SK-N-SH (cell line): ENCODE data around the gene PLVAP. TPM values are rescaled to one million over a fixed set of nuclear protein-coding genes. Genes with fewer than 3 reads are reported as not detected.
A peak's percentile ranks its signal among the peaks of the same experiment; 100 is the strongest.

Source experiments
- CTCF ChIA-PET: fragments of 300-600, 350-600 bp; formaldehyde crosslinking; extraction: SDS; loops from one replicate; lab custom pipeline; 2021; lab: Yijun Ruan, JAX
- POLR2A ChIA-PET: fragments of 350-600 bp; sonication (Branson Sonifier 250); formaldehyde crosslinking; extraction: SDS; loops from one replicate; lab custom pipeline; 2020; ENCODE audit warnings: antibody characterized with exemption, inconsistent platforms; lab: Yijun Ruan, JAX
- DNase-seq: peaks from one replicate; pipeline ENCODE4 v3.0.0; 2012
- H2AFZ ChIP-seq: fragments of 200-600 bp; sonication (generic); 2 replicates; pipeline ENCODE4 v1.8.1; 2016; ENCODE audit warnings: antibody characterized with exemption, mild to moderate bottlenecking, low read depth
- H3F3A ChIP-seq: fragments of 200-600 bp; sonication (generic); replicated peaks from 2 replicates; pipeline ENCODE3; 2016; ENCODE audit warnings: antibody characterized with exemption, mild to moderate bottlenecking; ENCODE audit not compliant: insufficient read depth
- H3K27ac ChIP-seq, 2 experiments: fragments of 200-500 bp in 1 of 2; fragments of 200-600 bp in 1 of 2; sonication (Bioruptor generic) in 1 of 2; sonication (generic), shearing (Covaris generic) in 1 of 2; 2 replicates each; pipeline versions ENCODE4 v1.5.1 to v1.6.1; 2014 to 2016; ENCODE audit warnings: low read depth in 2 of 2, inconsistent platforms in 1 of 2, low read length in 1 of 2, mild to moderate bottlenecking in 1 of 2, mixed read lengths in 1 of 2
- H3K27me3 ChIP-seq: fragments of 200-600 bp; sonication (generic), shearing (Covaris generic); 2 replicates; pipeline ENCODE4 v1.6.1; 2016; ENCODE audit warnings: mixed run types; ENCODE audit not compliant: insufficient read depth
- H3K36me3 ChIP-seq, 2 experiments: fragments of 200-500 bp in 1 of 2; fragments of 200-600 bp in 1 of 2; sonication (Bioruptor generic) in 1 of 2; sonication (generic) in 1 of 2; replicated peaks in 1 of 2; 2 replicates each; pipeline versions ENCODE3 to v1.5.1; 2014 to 2016; ENCODE audit warnings: low read length in 1 of 2, mild to moderate bottlenecking in 1 of 2; ENCODE audit not compliant: insufficient read depth in 2 of 2, control insufficient read depth in 1 of 2
- H3K4me1 ChIP-seq, 2 experiments: fragments of 200-500 bp in 1 of 2; fragments of 200-600 bp in 1 of 2; sonication (Bioruptor generic) in 1 of 2; sonication (generic), shearing (Covaris generic) in 1 of 2; 2 replicates each; pipeline versions ENCODE4 v1.5.1 to v1.6.1; 2014 to 2016; ENCODE audit warnings: low read depth in 1 of 2, low read length in 1 of 2, mixed run types in 1 of 2; ENCODE audit not compliant: insufficient read depth in 2 of 2, control insufficient read depth in 1 of 2
- H3K4me2 ChIP-seq: fragments of 200-600 bp; sonication (generic), shearing (Covaris generic); 2 replicates; pipeline ENCODE4 v1.6.1; 2017; ENCODE audit warnings: mixed run types
- H3K4me3 ChIP-seq, 2 experiments: fragments of 200-500 bp in 1 of 2; fragments of 200-600 bp in 1 of 2; sonication (Bioruptor generic) in 1 of 2; sonication (generic), shearing (Covaris generic) in 1 of 2; 2 replicates each; pipeline versions ENCODE4 v1.5.1 to v1.8.1; 2014 to 2016; ENCODE audit warnings: low read depth in 2 of 2, inconsistent platforms in 1 of 2, low read length in 1 of 2, mild to moderate bottlenecking in 1 of 2, mixed read lengths in 1 of 2, moderate library complexity in 1 of 2
- H3K79me2 ChIP-seq: fragments of 200-600 bp; sonication (generic); 2 replicates; pipeline ENCODE4 v1.8.1; 2017; ENCODE audit warnings: mild to moderate bottlenecking; ENCODE audit not compliant: insufficient read depth
- H3K9ac ChIP-seq: fragments of 200-600 bp; sonication (generic); 2 replicates; pipeline ENCODE4 v1.6.1; 2017; ENCODE audit warnings: mixed run types
- H3K9me2 ChIP-seq: fragments of 200-600 bp; sonication (generic); 2 replicates; pipeline ENCODE4 v1.6.1; 2017; ENCODE audit warnings: mixed run types
- H3K9me3 ChIP-seq: fragments of 200-600 bp; sonication (generic); 2 replicates; pipeline ENCODE4 v1.6.1; 2017; ENCODE audit warnings: mixed run types, mild to moderate bottlenecking, moderate library complexity
- H4K20me1 ChIP-seq: fragments of 200-600 bp; sonication (generic); 2 replicates; pipeline ENCODE4 v1.6.1; 2017; ENCODE audit warnings: mild to moderate bottlenecking, mixed run types; ENCODE audit not compliant: insufficient read depth
- EP300 ChIP-seq, 2 experiments: IDR thresholded peaks; 2 replicates each; pipeline versions ENCODE4 v1.4.0 to v1.6.1; 2012; ENCODE audit warnings: borderline replicate concordance in 1 of 2, low read depth in 1 of 2, low read length in 1 of 2
- FOSL2 ChIP-seq: IDR thresholded peaks from 2 replicates; pipeline ENCODE4 v1.4.0; 2012; ENCODE audit warnings: low read depth, mild to moderate bottlenecking, moderate library complexity, borderline replicate concordance
- FOXJ3 ChIP-seq: sonication (generic); formaldehyde crosslinking; IDR thresholded peaks from 2 replicates; pipeline ENCODE4 v1.5.1; 2020; ENCODE audit warnings: mild to moderate bottlenecking, missing genetic modification reagents
- NRF1 ChIP-seq: IDR thresholded peaks from 2 replicates; pipeline ENCODE4 v1.6.1; 2012; ENCODE audit warnings: low read depth, mild to moderate bottlenecking, low read length
- REST ChIP-seq: IDR thresholded peaks from 2 replicates; pipeline ENCODE4 v1.6.1; 2012; ENCODE audit warnings: mild to moderate bottlenecking, low read depth, low read length, moderate library complexity
- TEAD4 ChIP-seq: IDR thresholded peaks from 2 replicates; pipeline ENCODE4 v1.4.0; 2012; ENCODE audit warnings: mild to moderate bottlenecking, borderline replicate concordance; ENCODE audit not compliant: insufficient read depth
- WGBS: methylation state at CpG from one replicate; pipeline ENCODE4 v1.1.6; 2017; ENCODE audit warnings: low lambda C conversion rate; 5-methylcytosine and 5-hydroxymethylcytosine counted together
- polyA plus RNA-seq, 3 experiments: library from polyadenylated mRNA; depleted of rRNA; stranded (reverse); fragments of >200 nt; gene quantifications; 2 replicates each; pipeline ENCODE4 v1.2.3, GENCODE V29; 2012
- TF ChIP-seq, protein P1 (sequence below): fragments of 200-600 bp; sonication (generic); IDR thresholded peaks from 2 replicates; pipeline ENCODE4 v1.6.1; 2017; ENCODE audit warnings: antibody characterized with exemption, mild to moderate bottlenecking, moderate library complexity
- TF ChIP-seq, protein P2 (sequence below): fragments of 150-350 bp; IDR thresholded peaks from 2 replicates; pipeline ENCODE4 v1.6.1; 2017; ENCODE audit warnings: antibody characterized with exemption, low read length, low read depth, borderline replicate concordance
- TF ChIP-seq, protein P3 (sequence below): IDR thresholded peaks from 2 replicates; pipeline ENCODE4 v1.4.0; 2012; ENCODE audit warnings: low read depth

Gene PLVAP
- polyA plus RNA-seq, 1 of the 3 experiments (the other 2 are of a cell fraction) = not detected

DNA sequence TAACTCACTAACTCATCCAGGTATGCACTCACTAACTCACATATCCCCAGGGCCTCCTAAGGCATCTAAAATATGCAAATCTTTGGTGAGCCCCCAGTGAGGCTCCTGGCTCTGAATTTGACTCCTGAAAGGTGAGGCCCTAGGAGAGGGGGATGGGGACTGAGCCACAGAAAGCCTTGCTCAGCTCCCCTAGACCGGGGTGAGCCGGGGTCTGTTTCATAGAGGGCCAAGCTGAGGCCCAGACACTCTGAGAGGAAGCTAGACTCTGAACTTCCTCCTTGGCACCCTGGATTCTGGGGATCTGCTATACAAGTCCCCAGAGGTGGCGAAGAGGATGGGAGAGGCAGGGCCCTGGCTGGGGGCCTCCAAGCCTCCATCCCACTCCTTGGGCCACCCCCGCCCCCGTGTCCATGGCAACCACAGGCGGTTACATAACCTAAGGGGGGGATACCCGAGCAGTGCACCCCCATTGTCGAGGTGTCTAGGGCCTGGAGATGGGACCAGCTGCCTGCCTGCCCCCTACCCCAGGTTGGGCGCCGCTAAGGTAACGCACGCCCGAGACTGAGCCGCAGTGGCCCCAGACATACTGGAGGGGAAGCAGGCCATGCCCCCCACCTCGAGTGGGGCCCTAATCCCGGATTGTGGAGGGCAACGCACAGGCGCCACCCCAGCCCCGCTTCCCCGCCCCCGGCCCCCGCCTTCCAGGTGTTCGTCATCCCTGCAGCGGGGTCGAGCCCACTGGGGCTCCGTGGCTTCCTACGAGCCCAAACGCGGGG lies 74.6 kb downstream of the PLVAP start:
- POLR2A ChIA-PET = interaction anchor here (2.2 kb wide), 1 partner anchor 31 kb away, joined by 4 read pairs; no protein-coding TSS in a partner anchor
- no peak for DNase-seq
- Histone ChIP-seq H4K20me1 (no peaks in the 10 kb centered on the region), H3K4me2 (peak overlapping the region; percentile 87), H3F3A (peaks cover 18% of the 10 kb centered on the region), H3K36me3 (peaks cover 0 to 3% of the 10 kb centered on the region in 2 experiments), H3K4me3 (peak overlapping the region; percentile 72 to 73), H3K9me3 (no peaks in the 10 kb centered on the region), H3K27ac (peak overlapping the region in 1 of 2 experiments; percentile 77; a peak in 2 of 4 replicates), H3K9ac (peak overlapping the region; percentile 71), H2AFZ (peak overlapping the region; percentile 82), H3K9me2 (no peaks in the 10 kb centered on the region), H3K79me2 (peaks cover 17% of the 10 kb centered on the region)
- CTCF ChIA-PET = interaction anchor here (0.6 to 2.5 kb wide), 3 partner anchors 9 to 44 kb away, joined by 3 to 17 read pairs (median 4); no protein-coding TSS in a partner anchor
- 43% methylated on average over 6 of the region's 29 CpGs for WGBS
- TF ChIP-seq TEAD4 = no peak
- no peak for TF ChIP-seq REST
- no peak for TF ChIP-seq FOSL2
- no peak for TF ChIP-seq NRF1
- no peak for TF ChIP-seq FOXJ3 (CRISPR knock-in tag)
- TF ChIP-seq, protein P1, sequence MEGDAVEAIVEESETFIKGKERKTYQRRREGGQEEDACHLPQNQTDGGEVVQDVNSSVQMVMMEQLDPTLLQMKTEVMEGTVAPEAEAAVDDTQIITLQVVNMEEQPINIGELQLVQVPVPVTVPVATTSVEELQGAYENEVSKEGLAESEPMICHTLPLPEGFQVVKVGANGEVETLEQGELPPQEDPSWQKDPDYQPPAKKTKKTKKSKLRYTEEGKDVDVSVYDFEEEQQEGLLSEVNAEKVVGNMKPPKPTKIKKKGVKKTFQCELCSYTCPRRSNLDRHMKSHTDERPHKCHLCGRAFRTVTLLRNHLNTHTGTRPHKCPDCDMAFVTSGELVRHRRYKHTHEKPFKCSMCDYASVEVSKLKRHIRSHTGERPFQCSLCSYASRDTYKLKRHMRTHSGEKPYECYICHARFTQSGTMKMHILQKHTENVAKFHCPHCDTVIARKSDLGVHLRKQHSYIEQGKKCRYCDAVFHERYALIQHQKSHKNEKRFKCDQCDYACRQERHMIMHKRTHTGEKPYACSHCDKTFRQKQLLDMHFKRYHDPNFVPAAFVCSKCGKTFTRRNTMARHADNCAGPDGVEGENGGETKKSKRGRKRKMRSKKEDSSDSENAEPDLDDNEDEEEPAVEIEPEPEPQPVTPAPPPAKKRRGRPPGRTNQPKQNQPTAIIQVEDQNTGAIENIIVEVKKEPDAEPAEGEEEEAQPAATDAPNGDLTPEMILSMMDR = no peak
- TF ChIP-seq, protein P2, sequence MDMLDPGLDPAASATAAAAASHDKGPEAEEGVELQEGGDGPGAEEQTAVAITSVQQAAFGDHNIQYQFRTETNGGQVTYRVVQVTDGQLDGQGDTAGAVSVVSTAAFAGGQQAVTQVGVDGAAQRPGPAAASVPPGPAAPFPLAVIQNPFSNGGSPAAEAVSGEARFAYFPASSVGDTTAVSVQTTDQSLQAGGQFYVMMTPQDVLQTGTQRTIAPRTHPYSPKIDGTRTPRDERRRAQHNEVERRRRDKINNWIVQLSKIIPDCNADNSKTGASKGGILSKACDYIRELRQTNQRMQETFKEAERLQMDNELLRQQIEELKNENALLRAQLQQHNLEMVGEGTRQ = no peak
- TF ChIP-seq, protein P3, sequence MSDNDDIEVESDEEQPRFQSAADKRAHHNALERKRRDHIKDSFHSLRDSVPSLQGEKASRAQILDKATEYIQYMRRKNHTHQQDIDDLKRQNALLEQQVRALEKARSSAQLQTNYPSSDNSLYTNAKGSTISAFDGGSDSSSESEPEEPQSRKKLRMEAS = no peak
- TF ChIP-seq EP300 (IDR thresholded peaks at IDR 0.05; ENCODE audit: borderline replicate concordance in 1 of 2, low read depth in 1 of 2, low read length in 1 of 2) = no peak
- TF ChIP-seq, all 33 proteins: peak for 0
- Histone ChIP-seq H3K4me1 (peaks cover 12 to 27% of the 10 kb centered on the region in 2 experiments; a peak in 3 of 4 replicates), H3K27me3 (no peaks in the 10 kb centered on the region)

Other genes with a start within 250 kb of the PLVAP start
- 63.9 and 81.8 TPM in 2 replicates for gene USE1, start 162.0 kb downstream of the PLVAP start, polyA plus RNA-seq (2012; rRNA removed)
- gene OCEL1, start 151.1 kb downstream of the PLVAP start, polyA plus RNA-seq (2012; rRNA removed) = 9.1 and 9.8 TPM in 2 replicates
- 31.7 and 37.3 TPM in 2 replicates for gene NR2F6, start 131.4 kb downstream of the PLVAP start, polyA plus RNA-seq (2012; rRNA removed)
- 0.03 and 0.05 TPM in 2 replicates for gene USHBP1, start 112.6 kb downstream of the PLVAP start, polyA plus RNA-seq (2012; rRNA removed)
- gene BABAM1, start 109.9 kb downstream of the PLVAP start, polyA plus RNA-seq (2012; rRNA removed) = 192 TPM in 2 replicates
- gene ANKLE1, start 95.4 kb downstream of the PLVAP start, polyA plus RNA-seq (2012; rRNA removed) = 2.2 and 2.6 TPM in 2 replicates
- 10.6 and 11.1 TPM in 2 replicates for gene ABHD8, start 73.9 kb downstream of the PLVAP start, polyA plus RNA-seq (2012; rRNA removed)
- gene MRPL34, start 71.5 kb downstream of the PLVAP start, polyA plus RNA-seq (2012; rRNA removed) = 61.4 and 72.9 TPM in 2 replicates
- gene DDA1, start 67.8 kb downstream of the PLVAP start, polyA plus RNA-seq (2012; rRNA removed) = 112 and 135 TPM in 2 replicates
- 5.0 and 7.8 TPM in 2 replicates for gene ANO8, start 42.5 kb downstream of the PLVAP start, polyA plus RNA-seq (2012; rRNA removed)
- 21.6 and 22.4 TPM in 2 replicates for gene GTPBP3, start 39.8 kb downstream of the PLVAP start, polyA plus RNA-seq (2012; rRNA removed)
- gene CCDC194, start 16.9 kb upstream of the PLVAP start, polyA plus RNA-seq (2012; rRNA removed) = not detected in 2 replicates
- gene BST2, start 28.3 kb upstream of the PLVAP start, polyA plus RNA-seq (2012; rRNA removed) = 5.7 and 5.9 TPM in 2 replicates
- 63.0 and 63.9 TPM in 2 replicates for gene MVB12A, start 42.7 kb upstream of the PLVAP start, polyA plus RNA-seq (2012; rRNA removed)
- gene TMEM221, start 71.3 kb upstream of the PLVAP start, polyA plus RNA-seq (2012; rRNA removed) = 0.41 and 0.62 TPM in 2 replicates
- not detected in 2 replicates for gene NXNL1, start 83.6 kb upstream of the PLVAP start, polyA plus RNA-seq (2012; rRNA removed)
- gene SLC27A1, start 93.2 kb upstream of the PLVAP start, polyA plus RNA-seq (2012; rRNA removed) = 15.0 and 16.8 TPM in 2 replicates
- 59.9 and 73.3 TPM in 2 replicates for gene PGLS, start 134.3 kb upstream of the PLVAP start, polyA plus RNA-seq (2012; rRNA removed)
- 75.9 and 83.8 TPM in 2 replicates for gene COLGALT1, start 178.3 kb upstream of the PLVAP start, polyA plus RNA-seq (2012; rRNA removed)